IPS DF 6.9 (cell line): Measurements from ENCODE around the gene PDE3B.
"Not testable (repeated sequence)": the region's sequence is repeated elsewhere in the genome, so short reads cannot be mapped to it uniquely, and the experiment has no call there.

Source experiments
- DNase-seq: peaks from one replicate; pipeline ENCODE4 v3.0.0-alpha.2; 2013; ENCODE audit warnings: low read depth, low spot score
- H3K27ac ChIP-seq: one replicate; pipeline ENCODE4 v1.5.1; 2013; ENCODE audit warnings: low read length, control low read depth
- H3K27me3 ChIP-seq: 2 replicates; pipeline ENCODE4 v1.6.1; 2013; ENCODE audit warnings: mild to moderate bottlenecking, low read length; ENCODE audit not compliant: control insufficient read depth, insufficient read depth
- H3K36me3 ChIP-seq: 2 replicates; pipeline ENCODE4 v1.6.1; 2013; ENCODE audit warnings: low read length; ENCODE audit not compliant: control insufficient read depth, insufficient read depth
- H3K4me1 ChIP-seq: 2 replicates; pipeline ENCODE4 v1.6.1; 2013; ENCODE audit warnings: low read length; ENCODE audit not compliant: control insufficient read depth, insufficient read depth
- H3K4me3 ChIP-seq: 2 replicates; pipeline ENCODE4 v1.5.1; 2013; ENCODE audit warnings: mild to moderate bottlenecking, low read length
- H3K9me3 ChIP-seq: 2 replicates; pipeline ENCODE4 v1.6.1; 2013; ENCODE audit warnings: low read length, inconsistent platforms; ENCODE audit not compliant: control insufficient read depth, insufficient read depth
- WGBS: extraction: QIAGEN DNeasy Blood & Tissue Kit; methylation state at CpG from one replicate; pipeline ENCODE4 v1.1.7; 2013; ENCODE audit warnings: mixed read lengths, missing lambda C conversion rate; ENCODE audit not compliant: insufficient read length, insufficient coverage; 5-methylcytosine and 5-hydroxymethylcytosine counted together

Gene PDE3B

DNA sequence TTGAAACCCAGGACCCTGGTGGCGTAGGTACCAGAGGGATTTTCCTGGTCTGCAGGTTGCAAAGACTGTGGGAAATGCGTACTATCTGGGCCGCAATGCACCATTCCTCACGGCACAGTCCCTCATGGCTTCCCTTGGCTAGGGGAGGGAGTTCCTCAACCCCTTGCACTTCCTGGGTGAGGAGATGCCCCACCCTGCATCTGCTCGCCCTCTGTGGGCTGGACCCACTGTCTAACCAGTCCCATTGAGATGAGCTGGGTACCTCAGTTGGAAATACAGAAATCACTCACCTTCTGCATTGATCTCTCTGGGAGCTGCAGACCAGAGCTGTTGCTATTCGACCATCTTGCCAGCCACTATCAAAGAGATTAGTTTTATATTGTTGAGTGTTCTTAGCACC is 100.1 kb downstream of the PDE3B start:
- H3K27ac ChIP-seq, H3K36me3 ChIP-seq, H3K4me3 ChIP-seq, H3K4me1 ChIP-seq, H3K9me3 ChIP-seq, H3K27me3 ChIP-seq, DNase-seq: not testable (repeated sequence)
- WGBS: no CpG with 5 or more reads among the region's 6 CpGs

DNA sequence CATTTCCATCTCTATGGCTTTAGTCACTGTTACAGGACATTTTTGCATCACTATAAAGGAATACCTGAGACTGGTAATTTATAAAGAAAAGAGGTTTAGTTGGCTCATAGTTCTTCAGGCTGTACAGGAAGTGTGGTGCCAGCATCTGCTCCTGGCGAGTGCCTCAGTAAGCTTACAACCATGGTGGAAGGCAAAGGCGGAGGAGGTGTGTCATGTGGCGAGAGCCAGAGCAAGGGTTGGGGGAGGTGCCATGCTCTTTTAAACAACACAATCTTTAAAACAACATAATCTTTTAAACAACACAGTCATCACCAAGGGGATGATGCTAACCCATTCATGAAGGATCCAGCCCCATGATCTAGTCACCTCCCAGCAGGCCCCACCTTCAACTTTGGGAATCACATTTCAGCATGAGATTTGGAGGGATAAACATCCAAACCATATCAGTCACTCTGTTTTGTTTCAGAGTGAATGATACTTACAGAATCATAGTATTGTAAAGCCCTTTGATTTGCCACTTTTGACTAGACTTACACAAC is 103.3 kb downstream of the PDE3B start:
- Histone ChIP-seq H3K27me3 (no peaks in the 10 kb centered on the region), H3K36me3 (no peaks in the 10 kb centered on the region), H3K9me3 (no peaks in the 10 kb centered on the region), H3K27ac (no peak overlapping the region), H3K4me3 (no peak overlapping the region), H3K4me1 (no peaks in the 10 kb centered on the region)
- no CpG with 5 or more reads among the region's 3 CpGs for WGBS
- DNase-seq: no peak

DNA sequence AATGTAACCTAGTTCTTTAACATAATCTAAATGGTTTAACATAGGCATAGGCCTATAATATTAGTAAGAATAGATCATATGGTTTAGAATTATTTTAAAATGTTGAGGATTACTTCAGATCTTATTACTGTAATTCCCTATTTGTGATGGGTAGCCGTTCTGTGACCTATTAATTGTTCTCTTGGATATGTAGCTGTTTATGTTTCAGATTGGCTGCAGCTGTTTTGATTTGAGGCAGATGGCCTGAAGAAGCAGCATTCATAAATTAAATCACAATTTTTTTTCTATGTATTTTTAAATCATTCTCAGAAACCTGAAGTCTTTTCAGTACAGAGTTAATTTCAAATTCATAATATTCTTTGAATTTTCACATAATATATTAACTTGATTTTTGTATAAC is 104.5 kb downstream of the PDE3B start:
- DNase-seq: no peak
- Histone ChIP-seq H3K4me3 (no peak overlapping the region), H3K36me3 (no peaks in the 10 kb centered on the region), H3K9me3 (no peaks in the 10 kb centered on the region), H3K27ac (no peak overlapping the region), H3K27me3 (no peaks in the 10 kb centered on the region), H3K4me1 (no peaks in the 10 kb centered on the region)
- WGBS: no CpG with 5 or more reads among the region's 1 CpG

DNA sequence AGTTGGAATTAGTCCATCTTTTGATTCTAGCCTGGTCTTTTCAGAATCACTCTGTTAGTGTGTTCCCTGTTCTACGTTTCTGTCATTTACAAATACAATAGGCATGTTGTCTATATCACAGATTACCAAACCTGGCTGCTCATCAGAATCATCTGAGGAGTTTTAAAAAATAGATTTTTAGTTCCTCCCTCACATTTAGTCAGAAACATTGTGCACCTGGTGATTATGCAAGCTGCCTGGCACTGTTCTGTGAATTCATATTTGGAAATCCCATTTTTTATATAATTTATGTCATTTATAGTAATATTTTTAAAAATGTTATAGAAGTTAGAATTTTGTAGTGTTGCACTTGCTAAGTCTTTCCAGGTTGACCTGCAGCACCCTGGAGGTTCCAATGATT is 107.3 kb downstream of the PDE3B start:
- Histone ChIP-seq H3K9me3 (no peaks in the 10 kb centered on the region), H3K4me1 (no peaks in the 10 kb centered on the region), H3K4me3 (no peak overlapping the region), H3K36me3 (no peaks in the 10 kb centered on the region), H3K27me3 (no peaks in the 10 kb centered on the region), H3K27ac (no peak overlapping the region)
- no peak for DNase-seq
- WGBS: no CpG with 5 or more reads among the region's 1 CpG

DNA sequence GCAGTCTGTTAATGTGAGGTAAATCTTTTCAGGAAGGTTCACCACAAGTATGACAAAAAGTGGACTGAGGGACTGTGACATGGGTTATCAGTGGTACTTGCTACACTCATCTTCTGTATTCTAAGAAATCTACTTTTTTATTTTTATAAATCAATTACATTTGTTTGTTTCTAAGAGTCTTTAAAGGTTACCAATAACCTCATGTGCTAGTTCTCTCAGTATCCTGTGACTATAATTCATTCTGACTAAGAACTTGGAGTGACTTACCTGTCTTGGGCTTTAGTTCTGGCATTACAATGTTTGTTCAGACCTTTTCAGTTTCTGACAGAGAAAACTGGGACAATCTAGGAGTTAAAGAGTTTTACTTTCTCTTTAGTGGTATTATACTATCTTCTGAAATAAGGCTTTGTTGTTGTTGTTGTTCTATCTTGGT is 108.4 kb downstream of the PDE3B start:
- no peaks in the 10 kb centered on the region for H3K27me3 ChIP-seq
- no peaks in the 10 kb centered on the region for H3K36me3 ChIP-seq
- H3K9me3 ChIP-seq: no peaks in the 10 kb centered on the region
- DNase-seq: no peak
- no peak overlapping the region for H3K27ac ChIP-seq
- no peak overlapping the region for H3K4me3 ChIP-seq
- H3K4me1 ChIP-seq: no peaks in the 10 kb centered on the region

DNA sequence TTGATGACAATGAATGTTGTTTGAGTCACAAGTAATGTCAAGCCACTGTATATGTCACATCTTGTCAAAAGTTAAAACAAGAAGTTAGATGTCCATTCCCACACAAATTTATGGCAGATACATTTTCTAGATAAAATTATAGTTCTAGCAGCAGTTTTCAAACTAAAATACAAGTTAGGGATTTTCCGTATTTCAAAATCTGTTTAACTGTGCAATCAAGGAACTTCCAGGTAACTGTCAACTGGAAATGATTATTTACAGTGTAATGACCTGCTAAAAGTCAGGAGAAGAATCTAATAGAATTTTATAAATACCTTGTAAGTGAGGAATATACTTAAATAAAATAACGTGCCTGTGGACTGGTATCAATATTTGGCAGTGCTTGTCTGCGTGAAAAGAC is 111.5 kb downstream of the PDE3B start:
- no peak for DNase-seq
- Histone ChIP-seq H3K27me3 (no peaks in the 10 kb centered on the region), H3K36me3 (no peaks in the 10 kb centered on the region), H3K4me1 (no peaks in the 10 kb centered on the region), H3K4me3 (no peak overlapping the region), H3K9me3 (no peaks in the 10 kb centered on the region), H3K27ac (no peak overlapping the region)
- no CpG with 5 or more reads among the region's 3 CpGs for WGBS

DNA sequence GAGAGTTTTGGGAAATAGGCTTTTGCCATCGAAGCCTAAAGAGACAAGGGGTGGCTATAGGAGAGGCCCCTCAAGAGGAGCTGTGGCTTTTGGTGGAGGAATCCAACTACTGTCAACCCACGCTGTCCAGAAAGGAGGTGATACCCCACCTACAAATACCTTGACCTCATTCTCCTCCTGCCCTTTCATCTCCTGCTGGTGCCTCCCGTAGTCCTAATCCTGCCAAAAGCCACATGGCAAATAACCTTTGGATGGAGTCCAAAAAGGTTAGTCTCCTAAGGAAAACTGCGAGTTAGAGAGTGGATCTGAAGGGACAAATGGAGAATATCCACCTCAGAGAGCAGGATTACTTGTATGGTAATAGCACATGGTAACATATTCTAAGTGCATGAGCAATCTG is 112.7 kb downstream of the PDE3B start:
- Histone ChIP-seq H3K4me3 (no peak overlapping the region), H3K27ac (no peak overlapping the region)
- WGBS: no CpG with 5 or more reads among the region's 4 CpGs

DNA sequence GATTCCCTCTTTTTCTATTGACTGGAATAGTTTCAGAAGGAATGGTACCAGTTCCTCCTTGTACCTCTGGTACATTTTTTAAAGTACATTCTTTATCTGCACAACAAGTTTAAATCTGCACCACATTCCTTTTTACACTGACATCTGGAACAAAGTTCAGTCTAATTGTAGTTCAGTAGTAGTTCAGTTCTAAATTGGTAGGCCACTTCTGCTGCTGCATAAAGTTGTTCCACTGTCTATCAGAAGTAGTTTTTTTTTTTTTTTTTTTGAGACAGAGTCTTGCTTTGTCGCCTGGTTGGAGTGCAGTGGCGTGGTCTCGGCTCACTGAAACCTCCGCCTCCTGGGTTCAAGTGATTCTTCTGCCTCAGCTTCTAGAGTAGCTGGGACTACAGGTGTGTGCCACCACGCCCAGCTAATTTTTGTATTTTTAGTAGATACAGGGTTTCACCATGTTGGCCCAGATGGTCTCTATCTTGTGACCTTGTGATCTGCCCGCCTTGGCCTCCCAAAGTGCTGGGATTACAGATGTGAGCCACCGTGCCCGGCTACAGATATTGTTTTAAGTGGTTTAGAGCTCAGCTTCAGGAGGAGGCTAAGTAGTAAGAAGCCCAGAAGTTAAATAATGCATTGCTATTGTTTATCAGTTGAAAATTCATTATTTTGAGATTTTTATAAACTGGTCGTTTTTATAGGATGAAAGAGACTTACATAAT is 115.9 kb downstream of the PDE3B start:
- H3K36me3 ChIP-seq, H3K9me3 ChIP-seq, DNase-seq, H3K27ac ChIP-seq, H3K27me3 ChIP-seq, H3K4me1 ChIP-seq, H3K4me3 ChIP-seq: not testable (repeated sequence)
- WGBS: no CpG with 5 or more reads among the region's 9 CpGs

More for the DNA sequence above, 112.7 kb downstream of the PDE3B start:
- no peaks in the 10 kb centered on the region for H3K27me3 ChIP-seq
- no peaks in the 10 kb centered on the region for H3K4me1 ChIP-seq
- no peaks in the 10 kb centered on the region for H3K36me3 ChIP-seq
- no peaks in the 10 kb centered on the region for H3K9me3 ChIP-seq
- no peak for DNase-seq

DNA sequence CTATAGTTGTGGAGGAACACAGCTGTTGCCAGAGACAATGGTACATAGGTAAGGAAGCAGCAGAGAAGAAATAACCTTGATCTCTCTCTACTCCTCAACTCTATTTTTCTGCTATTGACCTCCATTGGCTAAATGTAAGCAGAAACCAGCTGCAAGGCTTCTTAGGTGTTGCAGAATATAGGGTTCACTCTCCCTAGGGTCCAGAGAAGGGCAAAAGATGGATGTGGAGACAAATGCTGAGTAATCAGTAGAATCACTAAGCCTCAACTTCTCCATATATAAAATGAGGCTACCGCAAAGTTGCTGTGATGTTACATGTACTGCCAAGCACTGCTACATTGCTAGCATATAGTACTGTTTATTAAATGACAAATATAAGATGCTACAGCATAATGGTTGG is 120.6 kb downstream of the PDE3B start:
- no peak for DNase-seq
- no peaks in the 10 kb centered on the region for H3K27me3 ChIP-seq
- WGBS: no CpG with 5 or more reads among the region's 1 CpG
- no peak overlapping the region for H3K4me3 ChIP-seq
- no peaks in the 10 kb centered on the region for H3K4me1 ChIP-seq
- no peaks in the 10 kb centered on the region for H3K9me3 ChIP-seq
- no peak overlapping the region for H3K27ac ChIP-seq
- no peaks in the 10 kb centered on the region for H3K36me3 ChIP-seq

DNA sequence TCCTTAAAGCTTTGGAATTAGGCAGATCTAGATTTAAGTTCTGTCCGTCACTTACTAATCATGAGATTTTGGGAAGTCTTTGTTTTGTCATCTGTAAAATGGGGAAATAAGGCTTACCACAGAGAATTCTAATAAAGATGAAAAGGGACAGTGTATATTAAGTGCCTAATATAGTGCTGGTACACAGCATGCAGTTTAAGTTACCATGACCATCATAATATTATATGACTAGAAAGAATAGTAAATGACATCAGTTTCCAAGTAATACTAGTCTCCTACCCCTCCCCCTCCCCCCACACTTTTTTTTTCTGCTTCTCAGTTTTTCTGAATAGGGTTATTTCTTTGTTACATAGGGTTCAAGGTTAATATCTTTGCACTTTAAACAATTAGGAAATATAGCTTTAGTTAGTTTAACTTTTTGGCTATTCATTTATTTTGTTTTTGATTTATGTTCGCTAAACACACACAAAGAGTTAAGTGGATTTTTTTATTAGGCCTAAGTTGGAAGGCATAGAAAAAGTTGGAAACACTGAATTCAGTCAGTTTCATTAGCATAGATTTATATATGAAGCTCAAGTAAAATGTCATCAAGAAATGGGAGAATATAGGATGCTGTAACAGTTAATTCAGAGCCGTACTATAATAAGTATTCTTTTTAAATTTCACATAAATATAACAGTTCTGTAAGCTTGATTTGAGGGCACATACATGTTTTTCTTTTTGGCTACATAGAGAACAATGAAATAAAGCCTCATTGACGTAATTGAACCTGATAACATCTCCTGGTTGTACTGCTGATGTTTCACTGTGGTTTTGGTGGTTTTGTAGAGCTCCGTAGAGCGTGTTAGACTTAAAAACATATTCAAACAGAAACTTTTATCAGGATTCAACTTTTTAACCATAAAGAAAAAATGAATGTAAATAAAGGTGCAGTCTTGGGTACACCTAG is 121.2 kb downstream of the PDE3B start:
- no peak overlapping the region for H3K27ac ChIP-seq
- no peak overlapping the region for H3K4me3 ChIP-seq
- no peaks in the 10 kb centered on the region for H3K36me3 ChIP-seq
- no CpG with 5 or more reads among the region's 6 CpGs for WGBS
- H3K27me3 ChIP-seq: no peaks in the 10 kb centered on the region
- DNase-seq: no peak
- no peaks in the 10 kb centered on the region for H3K4me1 ChIP-seq
- no peaks in the 10 kb centered on the region for H3K9me3 ChIP-seq
